HG03060 (cell line): Measurements from ENCODE around the gene RDH16.
"Not testable (repeated sequence)": the region's sequence is repeated elsewhere in the genome, so short reads cannot be mapped to it uniquely, and the experiment has no call there.

Experiments used
- ATAC-seq: cut with Tn5 transposase; IDR thresholded peaks from one replicate; pipeline ENCODE4 v1.9.1; 2021; ENCODE audit warnings: low read depth, moderate number of reproducible peaks; ENCODE audit not compliant: unreplicated experiment

RDH16 gene

GRCh38 chr12:56989861-56990610 lies 32.6 kb upstream of the RDH16 start:
- no peak for ATAC-seq

GRCh38 chr12:56988207-56988739 lies 30.9 kb upstream of the RDH16 start:
- no peak for ATAC-seq

DNA sequence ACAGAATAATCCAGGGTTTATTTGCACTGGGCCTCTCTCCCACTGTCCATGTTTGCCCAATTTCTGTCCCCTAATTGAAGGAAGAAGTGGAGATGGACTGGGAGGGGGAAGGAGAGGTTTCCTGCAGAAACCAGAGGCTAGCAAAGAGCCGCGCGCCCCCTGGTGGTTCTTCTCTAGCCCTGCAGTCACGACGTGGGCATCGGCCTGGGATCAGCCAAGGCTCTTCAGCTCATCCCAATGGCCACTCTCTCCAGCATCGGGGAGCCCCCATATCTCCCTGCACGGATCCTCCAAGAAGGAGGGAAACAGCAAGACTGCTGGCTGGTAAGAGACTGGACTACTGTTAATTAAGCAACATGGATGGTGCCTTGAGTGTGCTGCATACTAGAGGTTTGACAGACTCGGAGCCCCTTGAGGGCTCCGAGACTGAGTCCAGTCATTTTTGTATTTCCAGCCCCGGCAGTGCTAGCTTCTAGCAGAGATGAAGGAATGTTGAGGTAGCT lies 30.2 kb upstream of the RDH16 start:
- no peak for ATAC-seq

GRCh38 chr12:56987011-56987410 lies 29.6 kb upstream of the RDH16 start:
- no peak for ATAC-seq

DNA sequence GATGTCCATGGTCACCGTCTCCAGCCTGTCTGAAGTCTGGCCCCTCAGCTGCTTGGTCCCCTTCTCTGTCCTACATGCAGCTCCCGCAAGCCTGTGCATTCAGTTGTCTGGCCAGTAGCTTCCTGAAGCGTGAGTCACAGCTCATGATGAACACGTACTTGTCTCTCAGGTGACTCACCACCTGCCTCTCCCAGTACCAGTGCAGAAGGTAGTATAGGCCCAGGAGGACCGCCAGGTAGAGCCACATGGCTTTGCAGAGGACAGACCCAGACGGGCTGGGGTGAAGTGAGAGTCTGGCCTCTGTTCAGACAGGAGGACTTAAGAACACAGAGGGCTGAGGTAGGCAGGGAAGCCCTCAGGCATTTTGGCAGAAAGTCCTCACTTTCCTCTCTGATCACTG lies 28.3 kb upstream of the RDH16 start:
- ATAC-seq = not testable (repeated sequence)

DNA sequence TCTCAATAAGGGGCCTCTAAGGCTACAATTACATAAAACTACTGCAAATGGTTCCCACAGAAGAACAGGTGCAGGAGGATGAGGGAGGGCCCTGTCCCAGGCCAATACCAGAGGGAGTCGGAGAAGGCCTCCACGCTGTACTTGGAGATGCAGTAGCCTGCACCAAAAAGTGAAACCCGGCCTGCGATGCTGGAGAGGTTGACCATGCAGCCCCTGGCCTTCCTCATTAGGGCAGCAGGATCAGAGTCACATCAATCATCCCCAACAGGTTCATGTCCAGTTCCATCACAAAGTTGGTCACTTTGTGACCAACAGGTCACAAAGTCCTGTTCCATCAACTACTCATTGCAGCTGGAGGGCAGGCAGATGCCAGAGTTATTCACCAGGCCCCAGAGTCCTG lies 26.0 kb upstream of the RDH16 start:
- no peak for ATAC-seq

DNA sequence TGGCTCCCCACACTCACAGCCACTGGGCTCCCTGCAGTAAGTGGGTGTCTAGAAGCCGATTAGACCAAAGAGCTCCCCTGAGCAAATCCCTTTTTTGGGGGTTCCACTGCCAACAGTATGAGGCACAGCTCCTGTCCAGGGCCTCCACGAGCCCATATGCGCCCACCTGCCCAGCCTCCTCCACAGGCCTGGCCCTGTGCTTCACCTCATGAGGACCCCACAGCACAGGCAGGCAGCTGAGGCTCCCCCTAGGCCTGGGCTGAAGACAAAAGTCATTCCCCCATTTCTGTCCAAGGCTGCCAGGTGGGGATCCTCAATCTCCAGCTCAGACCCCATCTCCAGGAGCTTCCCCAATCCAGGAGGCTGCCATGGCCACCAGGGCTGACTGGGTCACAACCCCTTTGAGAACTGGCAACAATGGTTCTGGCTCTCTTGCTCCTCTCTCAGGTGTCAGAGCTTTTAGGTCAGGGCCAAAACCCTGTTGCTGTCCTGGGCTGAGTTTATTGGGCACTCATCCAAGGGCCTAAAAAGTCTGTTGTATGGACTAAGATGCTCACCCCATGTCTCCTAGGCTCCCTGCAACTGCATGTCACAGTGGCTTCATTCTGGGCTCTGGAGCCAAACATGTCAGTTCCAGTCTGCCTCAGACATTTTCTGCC lies 25.3 kb upstream of the RDH16 start:
- not testable (repeated sequence) for ATAC-seq

DNA sequence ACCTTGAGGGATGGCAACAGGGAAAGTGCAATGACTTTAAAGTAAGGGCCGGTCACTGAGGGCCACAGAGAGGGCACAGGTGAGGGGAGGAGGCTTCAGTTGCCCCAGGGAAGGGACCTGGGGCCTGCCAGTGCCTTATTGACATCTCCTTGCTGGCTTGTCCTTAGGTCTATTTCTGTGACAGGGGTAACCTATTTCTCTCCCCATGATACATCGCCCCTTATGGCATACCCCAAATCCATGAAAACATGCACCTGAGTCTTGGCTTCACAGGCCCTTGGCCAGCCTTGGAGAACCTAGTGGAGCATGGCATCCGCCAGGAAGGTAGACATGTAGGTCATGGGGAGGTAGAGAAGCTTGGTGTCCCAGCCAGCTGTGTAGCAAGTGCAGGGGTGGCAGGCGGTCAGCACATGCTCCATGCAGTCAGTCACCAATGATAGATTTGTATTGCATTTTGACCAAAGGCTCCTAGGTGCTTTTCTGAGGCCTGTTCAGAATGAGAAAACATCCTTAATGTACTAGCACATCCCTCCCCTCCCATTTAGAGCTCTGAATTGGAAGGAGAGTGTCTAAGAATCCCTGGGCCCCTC lies 23.6 kb upstream of the RDH16 start:
- no peak for ATAC-seq

- ATAC-seq = no peak
Measured at GRCh38 chr12:56980268-56980667, 22.9 kb upstream of the RDH16 start.

- ATAC-seq = no peak
Measured at GRCh38 chr12:56979628-56980027, 22.2 kb upstream of the RDH16 start.

GRCh38 chr12:56978397-56979138 lies 21.2 kb upstream of the RDH16 start:
- ATAC-seq = no peak

GRCh38 chr12:56977361-56977760 lies 20.0 kb upstream of the RDH16 start:
- not testable (repeated sequence) for ATAC-seq

DNA sequence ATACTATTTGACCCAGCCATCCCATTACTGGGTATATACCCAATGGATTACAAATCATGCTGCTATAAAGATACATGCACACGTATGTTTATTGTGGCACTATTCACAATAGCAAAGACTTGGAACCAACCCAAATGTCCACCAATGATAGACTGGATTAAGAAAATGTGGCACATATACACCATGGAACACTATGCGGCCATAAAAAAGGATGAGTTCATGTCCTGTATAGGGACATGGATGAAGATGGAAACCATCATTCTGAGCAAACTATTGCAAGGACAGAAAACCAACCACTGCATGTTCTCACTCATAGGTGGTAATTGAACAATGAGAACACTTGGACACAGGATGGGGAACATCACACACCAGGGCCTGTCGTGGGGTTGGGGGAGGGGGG lies 16.8 kb upstream of the RDH16 start:
- ATAC-seq = not testable (repeated sequence)

- not testable (repeated sequence) for ATAC-seq
Measured at GRCh38 chr12:56968910-56969309, 11.5 kb upstream of the RDH16 start.

DNA sequence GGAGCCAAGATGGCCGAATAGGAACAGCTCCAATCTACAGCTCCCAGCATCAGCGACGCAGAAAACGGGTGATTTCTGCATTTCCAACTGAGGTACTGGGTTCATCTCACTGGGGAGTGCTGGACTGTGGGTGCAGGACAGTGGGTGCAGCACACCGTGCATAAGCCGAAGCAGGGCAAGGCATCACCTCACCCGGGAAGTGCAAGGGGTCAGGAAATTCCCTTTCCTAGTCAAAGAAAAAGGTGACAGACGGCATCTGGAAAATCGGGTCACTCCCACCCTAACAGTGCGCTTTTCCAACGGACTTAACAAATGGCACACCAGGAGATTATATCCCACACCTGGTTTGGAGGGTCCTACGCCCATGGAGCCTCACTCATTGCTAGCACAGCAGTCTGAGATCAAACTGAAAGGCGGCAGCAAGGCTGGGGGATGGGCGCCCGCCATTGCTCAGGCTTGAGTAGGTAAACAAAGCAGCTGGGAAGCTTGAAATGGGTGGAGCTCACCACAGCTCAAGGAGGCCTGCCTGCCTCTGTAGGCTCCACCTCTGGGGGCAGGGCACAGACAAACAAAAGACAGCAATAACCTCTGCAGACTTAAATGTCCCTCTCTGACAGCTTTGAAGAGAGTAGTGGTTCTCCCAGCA lies 8.7 kb upstream of the RDH16 start:
- ATAC-seq = not testable (repeated sequence)

DNA sequence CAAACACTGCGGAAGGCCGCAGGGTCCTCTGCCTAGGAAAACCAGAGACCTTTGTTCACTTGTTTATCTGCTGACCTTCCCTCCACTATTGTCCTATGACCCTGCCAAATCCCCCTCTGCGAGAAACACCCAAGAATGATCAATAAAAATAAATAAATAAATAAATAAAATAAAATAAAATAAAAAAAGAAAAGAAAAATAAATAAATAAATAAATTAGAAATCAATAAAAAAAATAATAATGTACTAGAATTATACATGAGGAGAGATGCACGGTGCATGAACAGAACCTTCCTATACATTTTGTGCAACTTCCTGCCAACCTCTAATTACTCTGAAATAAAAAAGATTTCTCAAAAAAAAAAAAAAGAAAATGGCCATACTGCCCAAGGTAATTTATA lies 7.7 kb upstream of the RDH16 start:
- ATAC-seq = not testable (repeated sequence)

DNA sequence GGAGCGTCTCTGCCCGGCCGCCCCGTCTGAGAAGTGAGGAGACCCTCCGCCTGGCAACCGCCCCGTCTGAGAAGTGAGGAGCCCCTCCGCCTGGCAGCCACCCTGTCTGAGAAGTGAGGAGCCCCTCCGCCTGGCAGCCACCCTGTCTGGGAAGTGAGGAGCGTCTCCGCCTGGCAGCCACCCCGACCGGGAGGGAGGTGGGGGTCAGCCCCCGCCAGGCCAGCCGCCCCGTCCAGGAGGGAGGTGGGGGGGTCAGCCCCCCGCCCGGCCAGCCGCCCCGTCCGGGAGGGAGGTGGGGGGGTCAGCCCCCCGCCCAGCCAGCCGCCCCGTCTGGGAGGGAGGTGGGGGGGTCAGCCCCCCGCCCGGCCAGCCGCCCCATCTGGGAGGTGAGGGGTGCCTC lies 6.1 kb upstream of the RDH16 start:
- ATAC-seq = not testable (repeated sequence)

DNA sequence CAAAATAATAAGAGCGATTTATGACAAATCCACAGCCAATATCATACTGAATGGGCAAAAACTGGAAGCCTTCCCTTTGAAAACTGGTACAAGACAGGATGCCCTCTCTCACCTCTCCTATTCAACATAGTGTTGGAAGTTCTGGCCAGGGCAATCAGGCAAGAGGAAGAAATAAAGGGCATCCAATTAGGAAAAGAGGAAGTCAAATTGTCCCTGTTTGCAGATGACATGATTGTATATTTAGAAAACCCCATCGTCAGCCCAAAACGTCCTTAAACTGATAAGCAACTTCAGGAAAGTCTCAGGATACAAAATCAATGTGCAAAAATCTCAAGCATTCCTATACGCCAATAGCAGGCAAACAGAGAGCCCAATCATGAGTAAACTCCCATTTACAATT lies 4.8 kb upstream of the RDH16 start:
- not testable (repeated sequence) for ATAC-seq

GRCh38 chr12:56958422-56958821 lies 1.0 kb upstream of the RDH16 start:
- no peak for ATAC-seq

- ATAC-seq = no peak
Measured at GRCh38 chr12:56955631-56956256, 1.7 kb downstream of the RDH16 start.
